ENCODE measurements around the gene INSIG2.

GRCh38 chr2:118047380-118047826 lies 40.9 kb upstream of the INSIG2 start:
- TF ChIP-seq CTCF (IDR thresholded peaks at IDR 0.05) (no peak), POLR2A (IDR thresholded peaks at IDR 0.05) (no peak)

Measured in adrenal gland (tissue), 5 donors.